Cardiac muscle cell (in vitro differentiated cells and primary cell): ENCODE results near the gene C20orf144. TPM values are rescaled to one million over a fixed set of nuclear protein-coding genes. Genes with fewer than 3 reads are reported as not detected.

ENCODE experiments used
- DNase-seq, 2 donors: peaks; one replicate each; pipeline versions ENCODE4 v3.0.0 to v3.0.0-alpha.2; 2010 to 2017; ENCODE audit warnings: low read depth in 1 of 2, low spot score in 1 of 2
- H3K27ac ChIP-seq: fragments of 200-600 bp; sonication (generic); 2 replicates; pipeline ENCODE4 v1.5.1; 2016
- H3K27me3 ChIP-seq: fragments of 200-600 bp; sonication (generic); 2 replicates; pipeline ENCODE4 v1.6.0; 2016; ENCODE audit warnings: control low read depth
- H3K36me3 ChIP-seq: fragments of 200-600 bp; sonication (generic); 2 replicates; pipeline ENCODE4 v1.5.1; 2016; ENCODE audit warnings: control low read depth
- H3K4me1 ChIP-seq: fragments of 200-600 bp; sonication (generic); 2 replicates; pipeline ENCODE4 v1.8.1; 2017; ENCODE audit warnings: low read depth, mild to moderate bottlenecking, mixed run types
- H3K4me3 ChIP-seq: fragments of 200-600 bp; sonication (generic); 2 replicates; pipeline ENCODE4 v1.5.1; 2016; ENCODE audit warnings: mild to moderate bottlenecking
- H3K9me3 ChIP-seq: fragments of 200-600 bp; sonication (generic); 2 replicates; pipeline ENCODE4 v1.5.1; 2017; ENCODE audit warnings: low read depth, mild to moderate bottlenecking, control low read depth
- CTCF ChIP-seq: IDR thresholded peaks from 2 replicates; pipeline ENCODE4 v1.5.1; 2012; ENCODE audit warnings: low read depth, mild to moderate bottlenecking, low read length
- polyA plus RNA-seq: library from polyadenylated mRNA; unstranded; fragments of >200 nt; fragmentation: Nextera tagmentation; extraction: Ambion mirVana; gene quantifications from 2 replicates; pipeline ENCODE4 v1.2.1, GENCODE V29; 2016
- total RNA-seq: library from RNA; depleted of rRNA; stranded (reverse); fragments of >200 nt; gene quantifications from 2 replicates; pipeline ENCODE4 v1.2.3, GENCODE V29; 2016

C20orf144 gene
- total and polyA plus RNA-seq, 2 experiments from 2014 or later = 0.21 to 1.4 TPM

- H3K9me3 ChIP-seq = no peaks in the 10 kb centered on the region
- no peak for DNase-seq
- H3K27ac ChIP-seq = peak overlapping the region; percentile 28
- TF ChIP-seq CTCF = no peak
- H3K27me3 ChIP-seq = no peaks in the 10 kb centered on the region
- no peak overlapping the region for H3K4me3 ChIP-seq
- no peaks in the 10 kb centered on the region for H3K36me3 ChIP-seq
- peaks cover 36% of the 10 kb centered on the region for H3K4me1 ChIP-seq
Observed at GRCh38 chr20:33687993-33688937, 26.1 kb downstream of the C20orf144 start.

GRCh38 chr20:33688938-33689424, 26.9 kb downstream of the C20orf144 start:
- peak overlapping the region; percentile 28 for H3K27ac ChIP-seq
- peak in 1 of 2 donors; percentile 77 for DNase-seq

GRCh38 chr20:33689493-33689892, 27.4 kb downstream of the C20orf144 start:
- DNase-seq = no peak
- Histone ChIP-seq H3K4me1 (peaks cover 46% of the 10 kb centered on the region), H3K36me3 (no peaks in the 10 kb centered on the region), H3K9me3 (no peaks in the 10 kb centered on the region), H3K27me3 (no peaks in the 10 kb centered on the region), H3K27ac (peak overlapping the region; percentile 28), H3K4me3 (no peak overlapping the region)
- TF ChIP-seq CTCF = no peak

More at GRCh38 chr20:33688938-33689424, 26.9 kb downstream of the C20orf144 start:
- Histone ChIP-seq H3K27me3 (no peaks in the 10 kb centered on the region), H3K4me3 (no peak overlapping the region), H3K4me1 (peaks cover 43% of the 10 kb centered on the region), H3K36me3 (no peaks in the 10 kb centered on the region), H3K9me3 (no peaks in the 10 kb centered on the region)
- TF ChIP-seq CTCF = no peak

GRCh38 chr20:33689973-33690372, 27.8 kb downstream of the C20orf144 start:
- peaks cover 42% of the 10 kb centered on the region for H3K4me1 ChIP-seq
- no peak overlapping the region for H3K27ac ChIP-seq
- TF ChIP-seq CTCF = no peak
- DNase-seq = peak in 1 of 2 donors; percentile 85
- H3K36me3 ChIP-seq = no peaks in the 10 kb centered on the region
- no peaks in the 10 kb centered on the region for H3K9me3 ChIP-seq
- no peak overlapping the region for H3K4me3 ChIP-seq
- H3K27me3 ChIP-seq = no peaks in the 10 kb centered on the region

- no peak overlapping the region for H3K27ac ChIP-seq
Observed at GRCh38 chr20:33693289-33693688, 31.2 kb downstream of the C20orf144 start.

More at GRCh38 chr20:33693289-33693688, 31.2 kb downstream of the C20orf144 start:
- Histone ChIP-seq H3K36me3 (no peaks in the 10 kb centered on the region), H3K27me3 (no peaks in the 10 kb centered on the region), H3K4me3 (no peak overlapping the region), H3K9me3 (no peaks in the 10 kb centered on the region), H3K4me1 (peaks cover 23% of the 10 kb centered on the region)
- no peak for TF ChIP-seq CTCF
- DNase-seq = no peak
